Islet of Langerhans (tissue), 1 donor: ENCODE results near the gene LYZ.

Experiments used
- FAIRE-seq: peaks from one replicate; lab custom pipeline; 2011; peaks lifted over from hg19 to GRCh38; lab: Jason Lieb, UNC

The LYZ gene

DNA sequence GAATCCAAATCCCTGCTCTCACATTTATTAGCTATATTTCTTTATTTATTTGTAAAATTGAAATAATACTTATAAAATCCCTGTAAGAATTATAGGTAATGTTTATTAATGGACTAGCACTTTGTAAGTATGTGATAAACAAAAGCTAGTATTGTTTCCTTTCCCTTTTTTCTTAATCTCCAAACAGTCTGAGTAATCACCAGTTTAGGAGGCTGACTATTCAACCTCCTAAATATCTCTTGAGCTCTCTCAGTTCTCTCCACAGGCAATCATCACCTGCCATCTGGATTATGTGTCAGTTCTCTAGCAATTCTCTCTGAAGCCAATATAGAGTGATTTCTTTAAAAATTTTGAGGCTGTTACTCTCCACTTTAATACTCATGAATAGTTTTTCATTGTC, 9.2 kb upstream of the LYZ start:
- FAIRE-seq = no peak

DNA sequence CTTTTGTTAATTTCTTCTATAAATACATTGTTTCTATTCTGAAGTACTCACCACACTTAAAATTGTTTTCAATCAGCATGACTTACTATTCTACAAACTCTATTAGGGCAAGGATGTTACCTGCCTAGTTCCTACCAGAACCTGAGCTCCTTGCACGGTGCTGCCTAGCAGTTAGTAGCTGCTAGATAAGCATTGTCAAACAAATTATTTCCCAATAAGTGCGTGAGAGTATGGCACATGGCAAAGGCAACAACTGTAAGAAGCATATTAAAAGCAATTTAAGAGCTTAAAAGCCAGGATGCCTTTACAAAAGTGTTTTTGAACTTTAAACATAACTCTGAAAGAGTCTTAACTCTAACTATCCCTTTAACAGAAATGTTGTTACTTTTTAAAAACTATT, 8.2 kb upstream of the LYZ start:
- FAIRE-seq = no peak

DNA sequence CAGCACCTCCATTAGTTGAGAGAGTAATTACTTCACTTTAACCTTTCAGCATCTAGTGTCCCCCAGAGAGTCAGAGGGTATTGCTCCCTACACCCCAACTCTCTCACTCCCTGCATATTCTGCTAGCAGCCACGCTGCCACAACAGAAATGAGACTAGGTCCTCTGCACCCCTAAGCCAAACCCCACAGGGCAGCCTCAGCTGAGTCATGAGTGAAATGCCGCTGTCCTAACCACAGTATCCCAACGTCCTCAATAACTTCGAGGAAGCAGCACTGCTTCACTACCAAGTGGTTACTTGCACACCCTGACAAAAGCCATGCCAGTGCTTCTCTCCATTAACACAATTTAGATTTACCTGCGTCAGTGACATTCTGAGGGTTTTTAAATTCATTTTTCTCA, 6.9 kb upstream of the LYZ start:
- no peak for FAIRE-seq

DNA sequence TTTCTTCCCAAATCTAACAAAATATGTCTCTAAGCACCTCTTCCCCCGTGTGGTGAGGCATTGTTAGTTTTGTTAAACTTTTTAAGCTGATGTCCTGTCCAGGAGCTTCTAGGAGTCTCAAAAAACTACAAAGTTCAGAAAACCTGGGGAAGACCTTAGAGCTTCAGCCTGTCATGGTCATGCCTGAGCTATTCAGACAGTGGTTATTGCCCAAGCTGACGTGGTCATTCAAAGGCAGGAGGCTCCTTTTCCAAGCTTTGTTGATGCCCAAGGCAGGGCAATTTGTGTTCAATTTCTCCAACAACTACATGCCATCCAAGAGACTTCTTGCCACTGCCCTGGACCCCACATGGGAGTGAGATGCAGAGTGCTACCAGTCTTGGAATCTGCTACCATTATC, 5.8 kb upstream of the LYZ start:
- FAIRE-seq = no peak

DNA sequence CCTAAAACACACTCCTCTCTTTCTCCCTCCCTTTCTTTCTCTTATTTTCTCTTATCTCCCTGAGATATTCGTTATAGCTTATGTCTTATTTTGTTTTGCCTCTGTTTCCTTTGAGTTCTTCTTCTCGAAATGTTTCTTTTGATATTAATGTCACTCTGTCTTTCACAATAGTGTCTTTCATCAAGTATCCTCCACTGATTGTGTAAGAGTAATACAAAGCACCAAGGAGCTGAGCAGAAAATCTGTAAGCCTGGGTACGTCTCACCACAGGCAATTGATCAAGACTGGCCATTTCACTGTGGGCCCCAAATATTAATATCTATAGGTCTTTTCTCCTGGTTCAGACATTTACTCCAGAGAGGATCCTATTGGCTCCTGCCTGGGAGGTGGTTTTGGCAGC, 4.8 kb upstream of the LYZ start:
- no peak for FAIRE-seq

DNA sequence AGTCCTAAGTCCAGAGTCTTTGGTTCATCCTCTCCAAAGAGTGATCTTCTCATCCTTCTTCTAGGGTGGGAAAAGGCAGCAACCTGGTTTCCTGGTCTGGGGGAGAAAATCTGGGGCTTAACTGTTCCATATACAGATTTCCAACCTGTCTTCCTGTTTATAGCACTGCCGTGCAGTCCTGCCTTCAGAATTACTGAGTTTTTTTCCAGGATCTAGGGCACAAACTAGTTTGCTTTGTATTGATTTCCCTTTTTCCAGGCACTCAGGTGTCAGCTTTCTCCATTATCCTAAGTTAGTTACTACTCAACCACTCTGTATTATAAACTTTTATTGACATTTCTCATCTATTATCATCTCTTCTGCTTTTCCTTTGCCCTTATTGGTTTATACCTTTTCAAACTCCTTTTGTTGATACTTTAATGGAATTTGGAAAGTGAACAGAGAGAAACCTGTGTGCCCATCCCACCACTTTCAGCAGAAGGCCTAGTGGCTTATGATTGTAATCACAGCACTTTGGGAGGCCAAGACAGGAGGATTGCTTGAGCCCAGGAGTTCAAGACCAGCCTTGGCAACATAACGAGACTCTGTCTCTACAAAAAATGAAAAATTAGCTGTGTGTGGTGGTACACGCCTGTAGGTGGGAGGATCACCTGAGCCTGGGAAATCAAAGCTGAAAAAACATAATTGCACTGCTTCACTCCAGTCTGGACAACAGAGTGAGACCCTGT, 4.1 kb upstream of the LYZ start:
- no peak for FAIRE-seq

DNA sequence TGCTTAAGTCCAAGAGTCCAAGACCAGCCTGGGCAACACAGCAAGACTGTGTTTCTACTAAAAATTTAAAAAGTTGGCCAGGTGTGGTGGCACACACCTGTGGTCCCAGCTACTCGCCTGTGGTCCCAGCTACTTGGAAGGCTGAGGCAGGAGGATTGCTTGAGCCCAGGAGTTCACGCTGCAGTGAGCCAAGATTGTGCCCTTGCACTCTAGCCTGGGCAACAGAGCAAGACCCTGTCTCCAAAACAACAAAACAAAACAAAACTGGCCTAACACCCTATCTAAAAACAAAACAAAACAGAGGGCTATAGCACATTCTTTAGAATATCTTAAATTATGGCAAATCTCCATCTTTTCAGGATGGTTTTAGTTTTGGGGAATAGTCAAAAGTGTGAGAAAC, 3.1 kb upstream of the LYZ start:
- no peak for FAIRE-seq

DNA sequence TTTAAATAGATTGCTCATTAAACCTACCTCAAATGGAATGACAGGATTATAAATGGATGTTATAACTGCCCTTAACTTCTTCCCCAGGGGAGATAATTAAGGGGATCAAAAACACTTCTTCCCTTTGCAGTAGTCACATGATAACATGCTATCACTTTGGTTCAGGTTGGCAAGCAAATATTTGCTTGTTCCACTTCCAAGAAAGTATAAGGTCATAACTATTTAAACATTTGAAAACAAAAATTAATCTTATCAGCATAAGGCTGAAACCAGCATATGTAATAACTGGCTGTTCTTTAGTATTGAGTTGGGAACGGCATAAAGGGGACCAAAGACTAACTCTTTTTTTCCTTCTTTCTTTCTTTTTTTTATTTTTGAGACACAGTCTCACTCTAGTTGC, 2.4 kb upstream of the LYZ start:
- no peak for FAIRE-seq

DNA sequence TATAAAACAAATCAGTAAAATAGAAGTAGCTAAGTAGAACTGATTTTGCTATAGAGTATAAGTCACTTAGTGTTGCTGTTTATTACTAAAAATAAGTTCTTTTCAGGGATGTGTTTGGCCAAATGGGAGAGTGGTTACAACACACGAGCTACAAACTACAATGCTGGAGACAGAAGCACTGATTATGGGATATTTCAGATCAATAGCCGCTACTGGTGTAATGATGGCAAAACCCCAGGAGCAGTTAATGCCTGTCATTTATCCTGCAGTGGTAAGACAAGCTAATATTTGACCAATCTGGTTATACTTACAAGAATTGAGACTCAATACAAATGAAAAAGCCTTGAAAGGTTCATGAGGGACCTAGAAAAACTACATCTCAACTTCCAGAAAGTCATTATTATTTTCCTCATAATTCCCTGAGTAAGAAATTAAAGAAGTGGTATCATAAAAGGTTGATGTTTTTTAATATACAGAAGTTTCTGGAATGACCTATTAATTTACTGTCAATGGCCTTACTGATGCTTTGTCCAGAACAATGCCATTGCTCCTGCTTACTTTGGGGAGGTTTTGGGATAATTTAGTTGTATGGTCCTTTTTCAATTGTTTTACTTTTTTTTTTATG, 1.9 kb downstream of the LYZ start:
- FAIRE-seq = no peak

DNA sequence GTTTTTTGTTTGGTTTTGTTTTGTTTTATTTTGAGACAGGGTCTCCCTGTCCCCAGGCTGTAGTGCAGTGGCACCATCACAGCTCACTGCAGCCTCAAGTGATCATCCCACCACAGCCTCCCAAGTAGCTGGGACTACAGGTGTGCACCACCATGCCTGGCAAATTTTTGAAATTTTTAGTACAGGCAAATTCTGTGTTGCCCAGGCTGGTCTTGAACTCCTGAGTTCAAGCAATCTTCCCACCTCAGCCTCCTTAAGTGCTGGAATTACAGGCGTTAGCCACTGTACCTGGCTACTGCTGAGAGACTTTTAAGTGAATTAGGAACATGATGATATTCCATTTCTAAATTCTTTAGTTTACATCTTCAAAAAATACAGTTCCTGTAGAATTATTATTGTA, 2.6 kb downstream of the LYZ start:
- no peak for FAIRE-seq

DNA sequence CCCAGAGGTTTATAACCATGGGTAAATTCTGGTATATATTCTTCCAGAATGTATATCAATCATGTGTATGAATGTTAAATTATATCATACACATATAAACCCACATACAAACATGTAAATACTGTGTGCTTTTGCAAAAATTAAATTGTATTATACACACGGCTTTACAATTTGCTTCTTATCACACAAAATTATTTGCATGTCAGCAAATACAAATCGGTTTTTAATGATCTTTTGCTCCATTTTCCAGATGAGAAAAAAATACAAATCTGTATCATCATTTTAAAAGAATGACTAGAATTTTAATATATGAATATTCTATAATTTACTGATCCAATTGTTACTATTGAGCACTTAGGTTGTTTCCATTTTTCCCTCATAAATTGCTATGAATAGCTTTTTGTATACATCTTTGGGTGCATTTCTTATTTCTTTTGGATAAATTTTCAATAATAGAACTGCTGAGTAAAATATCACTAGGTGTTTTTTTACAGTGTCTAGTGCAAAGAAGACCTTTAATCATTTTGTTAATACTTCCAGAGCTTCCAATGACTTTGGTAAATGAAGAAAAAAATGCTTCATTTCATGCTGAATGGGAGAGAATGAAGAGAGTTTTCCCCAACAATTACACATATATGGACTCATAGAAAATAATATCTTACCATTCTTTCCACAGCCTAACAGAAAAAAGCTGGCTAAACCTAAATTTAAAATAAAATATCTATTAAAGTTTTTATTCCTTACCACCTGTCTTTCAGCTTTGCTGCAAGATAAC, 3.5 kb downstream of the LYZ start:
- FAIRE-seq = peak; percentile 60

DNA sequence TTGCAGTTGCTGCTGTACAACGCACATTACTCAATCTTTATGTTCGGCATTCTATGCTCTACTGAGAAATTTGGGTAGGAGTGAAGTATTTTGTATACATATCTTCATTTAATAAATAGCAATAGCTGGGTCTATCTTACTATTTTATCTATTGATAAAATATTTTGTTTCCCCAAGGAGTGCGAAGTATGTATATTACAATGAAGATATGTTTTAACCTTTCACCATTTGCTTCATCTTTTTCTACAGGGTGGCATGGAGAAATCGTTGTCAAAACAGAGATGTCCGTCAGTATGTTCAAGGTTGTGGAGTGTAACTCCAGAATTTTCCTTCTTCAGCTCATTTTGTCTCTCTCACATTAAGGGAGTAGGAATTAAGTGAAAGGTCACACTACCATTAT, 4.7 kb downstream of the LYZ start:
- FAIRE-seq = no peak

DNA sequence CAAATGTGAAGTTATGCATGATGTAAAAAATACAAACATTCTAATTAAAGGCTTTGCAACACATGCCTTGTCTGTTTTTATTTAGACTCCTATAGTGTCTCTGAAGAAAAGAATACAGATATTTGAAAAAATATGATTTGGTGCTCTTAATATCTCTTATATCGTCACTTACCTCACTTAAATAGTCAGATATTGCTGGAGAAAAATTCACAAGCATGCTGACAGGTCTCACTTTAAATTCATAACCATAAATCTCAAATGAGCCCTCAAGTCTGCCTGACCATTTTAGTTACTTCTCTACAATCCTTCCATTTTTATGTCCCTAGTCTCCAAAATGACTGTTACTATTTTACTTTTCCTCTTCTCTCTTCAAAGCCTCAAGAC, 6.0 kb downstream of the LYZ start:
- no peak for FAIRE-seq

DNA sequence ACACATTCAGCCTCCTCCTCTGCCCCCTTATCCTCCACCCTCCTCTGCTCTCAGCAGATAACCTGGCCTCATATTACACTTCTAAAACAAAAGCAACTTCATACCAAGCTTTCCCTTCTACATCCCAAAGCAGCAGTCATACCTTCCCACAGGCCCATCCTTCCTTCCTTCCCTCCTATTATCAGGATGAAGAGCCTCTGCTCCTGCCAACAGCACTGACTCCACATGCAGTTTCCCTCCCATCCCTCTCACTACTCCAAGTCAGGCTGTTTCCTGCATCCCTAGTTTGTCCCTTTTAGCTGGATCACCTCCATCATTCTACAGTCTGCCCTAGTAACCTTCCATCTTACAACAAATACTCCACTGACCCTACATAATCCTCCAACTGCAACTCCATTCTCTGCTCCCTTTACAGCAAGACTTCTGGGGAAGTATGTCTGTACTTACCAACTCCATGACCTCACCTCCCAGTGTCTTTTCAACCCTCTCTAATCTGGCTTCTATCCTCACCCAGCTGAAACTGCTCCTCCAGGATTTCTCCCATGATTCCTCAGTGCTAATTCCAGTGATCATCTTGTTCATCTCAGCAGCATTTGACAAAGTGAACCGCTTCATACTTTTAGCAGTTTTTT, 6.5 kb downstream of the LYZ start:
- FAIRE-seq = no peak

DNA sequence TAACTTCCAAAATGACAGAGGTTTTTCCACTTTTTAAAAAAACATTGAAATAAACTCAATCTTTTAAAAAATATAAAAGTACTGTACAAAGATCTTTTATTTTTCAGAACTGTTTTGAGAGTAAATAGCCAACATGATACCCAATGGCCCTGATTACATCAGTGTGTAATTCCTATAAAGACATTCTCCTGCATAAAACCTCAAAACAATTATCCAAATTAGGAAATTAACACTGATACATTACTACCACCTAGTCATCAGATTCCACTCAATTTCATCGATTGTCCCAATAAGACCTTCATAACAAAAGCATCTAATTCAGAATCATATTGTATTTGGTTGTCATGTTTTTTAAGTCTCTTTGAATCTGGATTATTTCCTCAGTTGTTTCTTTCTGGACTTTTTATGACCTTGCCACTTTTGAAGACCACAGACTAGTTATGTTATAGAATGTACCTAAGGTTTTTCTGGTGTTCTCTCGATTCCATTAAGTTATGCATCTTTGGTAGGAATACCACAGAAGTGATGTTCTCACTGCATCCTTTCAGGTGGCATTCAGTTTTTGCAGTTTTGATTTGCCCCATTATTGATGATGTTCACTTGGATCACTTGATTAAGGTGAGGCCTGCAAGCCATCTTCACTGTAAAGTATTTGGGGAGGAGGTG, 7.3 kb downstream of the LYZ start:
- no peak for FAIRE-seq

DNA sequence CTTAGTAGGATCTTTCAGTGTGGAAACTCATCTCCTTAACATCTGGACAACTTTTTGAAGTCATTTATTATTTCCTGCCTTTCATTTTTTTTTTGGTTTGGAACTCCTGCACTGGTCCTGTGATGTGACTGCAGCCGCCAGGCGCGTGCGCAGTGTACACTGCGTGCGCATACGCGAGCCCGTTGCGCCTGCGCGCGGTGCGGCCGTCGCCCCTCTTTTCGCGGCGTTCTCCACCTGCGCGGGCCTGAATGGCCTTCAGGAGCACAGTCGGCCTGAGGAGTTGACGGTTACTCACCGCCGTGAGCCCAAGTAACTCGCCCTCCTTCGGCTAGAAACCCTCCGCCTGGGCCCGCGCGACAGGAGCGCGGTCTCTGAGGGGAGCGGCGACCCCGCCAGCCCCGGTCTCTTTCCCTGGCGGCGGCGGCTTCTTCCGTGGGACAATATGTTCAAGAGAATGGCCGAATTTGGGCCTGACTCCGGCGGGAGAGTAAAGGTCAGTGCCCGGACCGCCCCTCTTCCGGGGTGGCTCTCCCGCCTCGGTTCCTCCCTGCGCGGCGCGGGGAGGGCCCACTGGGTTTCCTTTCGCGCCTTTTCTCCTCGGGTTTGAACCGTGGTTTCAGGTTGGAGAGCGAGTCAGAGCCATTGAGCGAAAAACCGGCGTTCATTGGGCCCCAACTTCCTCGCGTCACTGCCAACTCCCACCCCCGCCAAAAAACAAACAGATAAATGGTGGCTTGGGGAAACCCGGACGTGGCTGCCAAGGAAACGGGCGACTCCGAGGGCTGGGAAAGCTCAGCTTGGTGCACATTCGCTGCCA, 11.6 kb downstream of the LYZ start, which contains the start of gene YEATS4:
YEATS4 (plus strand) TSS at position 213 of the 817 bp plus-strand sequence; CDS start at position 443, 230 bp downstream.
- no peak for FAIRE-seq

DNA sequence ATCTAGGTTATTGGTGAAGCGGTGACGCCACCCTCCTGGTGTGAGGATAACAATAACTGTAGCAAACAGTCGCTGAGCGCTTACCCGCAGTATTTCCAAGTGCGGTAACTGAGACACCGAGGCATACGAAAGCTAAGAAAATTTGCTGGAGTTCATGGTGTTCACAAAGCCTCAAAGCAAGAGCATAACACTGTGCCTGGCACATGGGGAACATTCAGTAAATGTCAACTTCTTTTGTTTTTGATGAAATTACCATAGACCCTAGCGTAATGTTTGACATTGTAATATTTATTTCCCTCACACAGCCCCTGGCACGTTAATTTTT, 12.1 kb downstream of the LYZ start:
- FAIRE-seq = no peak

DNA sequence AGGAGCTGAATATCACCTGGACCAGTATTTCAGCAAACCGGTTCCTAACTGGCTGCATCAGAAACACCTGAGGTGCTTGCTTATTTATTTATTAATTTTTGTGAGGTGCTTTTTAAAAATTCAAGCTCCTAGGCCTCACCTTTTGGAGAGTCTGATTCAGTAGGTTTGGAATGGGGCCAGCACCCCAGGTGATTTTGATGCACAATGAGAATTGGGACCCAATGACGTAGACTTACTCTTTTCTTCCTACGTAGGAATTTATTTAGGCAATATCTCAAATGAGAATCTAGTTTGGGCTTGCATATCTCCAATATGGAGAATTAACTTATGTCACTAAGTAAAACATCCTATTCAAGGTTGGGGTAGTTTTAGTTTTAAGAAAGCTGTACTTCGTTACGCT, 18.6 kb downstream of the LYZ start:
- FAIRE-seq = no peak

DNA sequence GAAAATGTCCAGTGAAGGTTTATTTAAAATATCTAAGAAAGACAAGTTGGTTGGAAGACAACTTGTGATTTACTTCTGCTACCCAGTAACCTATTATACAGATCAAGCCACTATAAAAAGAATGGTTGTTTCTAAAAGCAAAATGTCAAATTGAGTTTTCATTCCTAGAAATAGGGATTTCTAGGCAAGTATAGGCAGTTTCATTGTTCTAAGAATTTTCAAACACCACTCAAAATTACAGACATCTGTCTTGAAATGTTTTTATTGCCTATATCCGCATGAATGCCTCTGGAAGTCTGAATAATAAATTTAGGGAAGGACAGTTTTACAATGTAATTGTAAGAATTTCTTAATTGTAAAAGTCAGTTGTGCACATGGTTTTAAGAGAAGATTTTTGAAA, 20.0 kb downstream of the LYZ start:
- no peak for FAIRE-seq

DNA sequence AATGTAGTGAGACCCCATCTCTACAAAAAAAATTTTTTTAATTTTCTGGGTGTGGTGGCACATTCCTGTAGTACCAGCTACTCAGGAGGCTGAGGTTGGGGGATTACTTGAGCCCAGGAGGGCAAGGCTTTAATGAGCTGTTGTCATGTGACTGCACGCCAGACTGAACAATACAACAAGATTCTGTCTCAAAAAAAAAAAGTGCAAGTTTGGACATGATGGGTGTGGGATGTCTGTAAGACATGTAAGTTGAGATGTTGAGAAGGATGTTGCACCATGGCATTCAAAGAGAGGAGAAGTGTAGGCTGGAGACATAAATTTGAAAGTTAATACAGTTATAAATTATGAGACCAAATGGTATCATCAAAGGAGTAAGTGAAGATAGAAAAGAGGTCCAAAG, 34.9 kb downstream of the LYZ start:
- no peak for FAIRE-seq

DNA sequence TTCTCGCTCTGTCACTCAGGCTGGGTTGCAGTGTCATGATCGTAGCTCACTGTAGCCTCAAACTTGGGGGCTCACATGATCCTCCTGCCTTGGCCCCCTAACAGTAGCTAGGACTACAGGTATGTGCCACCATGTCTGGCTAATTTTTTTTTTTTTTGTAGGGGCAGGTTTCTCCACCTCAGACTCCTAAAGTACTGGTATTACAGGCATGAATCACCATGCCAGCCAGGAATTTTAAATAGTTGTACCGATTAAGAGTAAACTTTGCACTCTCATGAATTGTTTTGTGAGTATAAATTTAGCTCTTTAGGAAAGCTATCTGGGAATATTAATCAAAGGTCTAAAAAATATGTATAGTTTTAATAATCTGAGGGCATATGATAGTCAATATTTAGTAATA, 36.9 kb downstream of the LYZ start:
- no peak for FAIRE-seq

DNA sequence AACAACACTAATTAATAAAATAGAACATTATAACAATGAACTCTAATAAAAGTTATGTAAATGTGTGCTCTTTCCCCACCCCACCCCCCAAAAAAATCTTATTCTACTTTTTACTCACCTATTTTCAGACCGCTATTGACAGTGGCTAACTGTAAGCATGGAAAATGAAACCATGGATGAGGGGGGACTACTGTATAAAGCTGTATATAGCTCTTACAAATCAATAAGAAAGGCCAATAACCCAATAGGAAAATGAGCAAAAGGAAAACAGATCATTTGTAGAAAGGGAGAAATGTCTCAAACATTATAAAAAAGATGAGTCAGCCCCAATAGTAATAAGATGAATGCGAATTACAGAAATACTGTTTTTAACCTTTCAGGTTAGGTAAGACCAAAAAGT, 38.7 kb downstream of the LYZ start:
- no peak for FAIRE-seq
